HCEC 1CT (cell line): ENCODE data around the gene TECPR2.
A peak's percentile ranks its signal among the peaks of the same experiment; 100 is the strongest.

ENCODE experiments used
- DNase-seq: peaks from one replicate; pipeline ENCODE4 v3.0.0-alpha.2; 2017

TECPR2 gene

DNA sequence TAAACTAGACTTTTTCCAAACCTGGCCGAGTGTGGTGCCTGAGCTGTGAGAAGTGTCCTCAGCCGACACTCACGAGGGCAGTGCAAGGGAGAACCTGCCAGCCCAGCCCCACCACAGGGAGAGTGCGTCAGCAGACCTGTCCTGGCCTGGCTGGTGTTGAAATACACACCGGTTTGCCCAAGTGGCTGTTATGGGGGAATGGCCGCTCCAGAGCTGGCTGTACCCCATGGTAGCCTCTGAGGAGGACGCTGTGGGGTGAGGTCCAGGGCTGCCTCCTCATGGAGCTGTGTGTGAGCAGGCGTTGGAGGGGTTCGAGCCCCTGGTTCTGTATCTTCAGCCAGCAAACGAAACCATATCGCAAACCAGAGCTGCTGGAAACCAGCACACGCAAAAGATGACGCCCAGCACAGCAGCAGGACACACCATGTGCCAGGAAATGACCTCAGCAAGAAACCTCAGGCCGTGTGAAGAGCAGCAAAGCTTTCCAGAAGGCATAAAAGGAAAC is 137.5 kb downstream of the TECPR2 start:
- DNase-seq = peak; percentile 12

DNA sequence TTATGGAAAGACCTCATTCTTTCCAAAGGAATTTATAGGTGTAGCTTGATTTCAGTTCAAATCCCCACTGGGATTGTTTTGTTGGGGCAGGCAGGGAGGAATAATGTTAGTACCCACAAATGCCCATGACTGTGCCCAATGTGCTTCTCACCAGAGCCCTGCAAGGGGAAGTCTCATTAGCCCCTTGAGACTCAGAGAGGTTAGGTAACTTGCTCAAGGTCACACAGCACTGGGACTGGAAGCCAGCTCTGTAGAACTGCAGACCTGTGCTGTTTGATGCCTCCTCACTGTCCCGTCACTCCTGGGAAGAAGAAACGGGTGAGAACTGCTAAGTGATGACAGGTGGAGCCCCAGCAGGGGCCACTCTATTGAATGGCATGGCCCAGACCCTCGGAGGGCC is 138.0 kb downstream of the TECPR2 start:
- DNase-seq = no peak

DNA sequence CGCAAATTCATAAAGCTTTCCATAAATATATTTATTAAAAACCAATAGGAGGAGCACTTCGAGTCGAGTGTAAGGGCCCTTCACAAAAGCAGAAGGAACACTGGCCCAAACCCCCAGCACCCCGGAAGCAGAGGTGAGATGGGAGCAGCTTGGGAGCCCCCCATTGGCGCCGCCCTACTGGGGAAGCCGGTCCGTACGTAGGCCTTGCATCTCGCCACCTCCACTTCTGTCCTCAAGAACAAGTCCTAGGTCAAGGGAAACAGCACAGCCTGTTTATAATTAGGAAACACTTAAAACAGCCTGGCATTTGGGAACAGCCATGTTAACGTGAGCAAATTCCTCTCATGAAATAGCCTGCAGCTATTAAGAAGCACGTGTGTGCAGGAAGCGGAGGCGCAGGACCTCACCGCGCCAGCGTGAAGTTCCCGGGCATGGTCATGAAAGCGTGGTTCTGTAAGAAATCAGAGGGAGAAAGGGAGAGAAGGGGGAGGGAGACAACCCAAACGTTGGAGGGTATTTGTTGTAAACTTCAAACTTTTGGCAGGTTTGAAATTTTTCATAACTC is 139.1 kb downstream of the TECPR2 start:
- no peak for DNase-seq

- no peak for DNase-seq
Observed at GRCh38 chr14:102502571-102502970, 139.8 kb downstream of the TECPR2 start.

DNA sequence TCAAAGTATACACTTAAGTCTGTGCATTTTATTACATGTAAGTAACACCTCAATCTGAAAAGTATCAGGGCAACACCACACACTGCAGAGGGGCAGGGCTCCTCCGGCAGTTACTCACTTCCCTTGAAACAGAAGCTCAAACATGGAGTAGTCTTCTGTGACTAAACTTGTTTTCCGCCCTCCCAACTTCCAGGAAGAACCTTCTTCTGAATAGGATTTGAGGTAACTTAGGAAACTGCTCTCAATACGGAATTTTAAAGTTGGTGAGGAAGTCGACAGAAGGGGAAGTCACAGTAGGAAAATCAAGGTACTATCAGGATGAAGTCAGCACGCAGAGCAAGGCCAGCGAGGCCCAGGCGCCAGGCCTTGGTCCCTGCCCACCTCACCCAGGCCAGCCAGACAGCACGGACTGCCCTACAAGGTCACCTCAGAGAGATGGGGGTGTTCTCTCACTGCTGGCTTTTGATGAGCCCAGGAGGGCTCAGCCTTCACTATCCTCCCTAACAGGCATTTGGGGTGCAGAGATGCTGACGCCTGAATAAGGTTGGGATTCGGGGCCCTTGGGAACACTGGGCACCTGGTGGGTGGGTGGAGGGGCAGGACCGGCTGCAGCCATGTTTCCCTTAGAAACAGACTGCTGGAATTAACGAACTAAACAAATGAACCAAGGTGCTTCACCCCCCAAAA is 141.0 kb downstream of the TECPR2 start:
- DNase-seq = no peak

- no peak for DNase-seq
Observed at GRCh38 chr14:102504328-102504999, 141.7 kb downstream of the TECPR2 start.

GRCh38 chr14:102505000-102505619 is 142.4 kb downstream of the TECPR2 start:
- no peak for DNase-seq

DNA sequence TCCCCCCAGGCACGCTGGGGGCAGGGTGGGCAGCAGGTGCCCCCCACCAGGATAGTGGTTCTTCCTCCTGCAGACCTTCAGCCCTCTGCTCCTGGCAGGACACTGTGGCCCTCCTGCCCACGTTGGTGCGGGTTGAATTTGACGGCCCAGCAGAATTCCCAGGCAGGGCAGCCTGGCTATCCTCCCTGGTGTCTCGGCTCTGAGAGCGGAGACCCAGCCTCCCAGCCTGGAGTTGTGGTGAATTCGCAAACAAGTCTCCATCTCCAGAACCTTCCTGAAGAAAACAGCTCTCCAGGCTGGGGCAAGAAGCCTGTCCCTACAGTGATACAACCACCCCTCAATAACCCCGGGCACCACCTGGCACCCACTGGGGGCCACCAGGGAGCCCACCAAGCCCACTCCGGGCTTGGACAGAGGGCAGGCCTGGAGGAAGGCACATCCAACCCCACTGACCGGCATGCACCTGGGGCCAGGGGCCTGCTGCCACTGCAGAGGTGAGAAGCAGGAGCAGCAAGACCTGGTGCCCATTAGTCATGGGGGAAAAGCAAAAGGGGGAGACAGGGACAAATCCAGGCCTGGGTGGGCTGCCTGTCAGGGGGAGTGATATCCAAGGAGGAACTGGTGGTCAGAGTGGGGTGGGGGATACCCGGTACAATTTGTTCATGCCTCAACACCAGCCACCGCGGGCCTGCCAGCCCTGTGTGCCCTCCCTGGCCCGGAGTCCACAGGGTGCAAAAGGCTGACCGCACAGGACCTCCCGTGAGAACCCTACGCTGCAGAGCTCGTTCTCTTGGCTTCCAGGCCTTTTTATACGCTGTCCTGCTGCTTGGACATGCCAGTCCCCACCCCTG is 143.3 kb downstream of the TECPR2 start:
- DNase-seq = no peak

- DNase-seq = no peak
Observed at GRCh38 chr14:102506626-102506925, 143.8 kb downstream of the TECPR2 start.

DNA sequence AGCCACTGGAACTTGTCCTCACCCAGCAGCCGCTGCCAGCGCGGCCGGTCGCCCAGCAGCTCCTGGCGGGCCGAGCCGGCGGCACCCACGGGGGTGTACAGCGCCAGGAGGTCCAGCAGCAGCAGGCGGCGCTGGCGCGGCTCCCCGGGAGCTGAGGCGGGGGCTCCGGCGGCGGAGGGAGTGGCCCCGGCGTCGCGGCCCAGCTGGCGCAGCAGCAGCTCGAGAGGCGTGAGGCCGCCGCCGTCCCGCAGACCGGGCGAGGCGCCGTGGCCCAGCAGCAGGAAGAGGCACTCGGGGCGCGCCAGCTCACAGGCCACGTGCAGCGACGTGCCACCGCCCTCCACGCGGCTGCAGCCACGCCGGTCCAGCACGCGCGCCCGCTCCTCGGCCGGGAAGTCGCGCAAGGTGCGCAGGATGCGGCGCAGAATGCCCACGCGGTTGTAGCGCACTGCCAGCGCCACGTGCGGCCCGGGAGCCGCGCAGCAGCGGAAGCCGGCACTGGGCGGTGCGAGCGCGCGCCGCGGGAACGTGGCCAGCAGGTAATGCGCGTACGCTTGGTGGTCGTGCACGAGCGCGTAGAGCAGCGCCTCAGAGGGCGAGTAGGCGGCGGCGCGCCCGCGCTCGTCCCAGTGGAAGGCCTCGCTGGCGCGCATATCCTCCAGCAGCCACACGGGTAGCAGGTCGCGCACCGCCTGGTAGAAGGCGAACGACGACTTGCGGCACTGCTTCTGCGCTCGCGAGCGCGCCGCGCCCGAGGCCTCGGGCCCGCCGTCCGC is 144.5 kb downstream of the TECPR2 start:
- no peak for DNase-seq

DNA sequence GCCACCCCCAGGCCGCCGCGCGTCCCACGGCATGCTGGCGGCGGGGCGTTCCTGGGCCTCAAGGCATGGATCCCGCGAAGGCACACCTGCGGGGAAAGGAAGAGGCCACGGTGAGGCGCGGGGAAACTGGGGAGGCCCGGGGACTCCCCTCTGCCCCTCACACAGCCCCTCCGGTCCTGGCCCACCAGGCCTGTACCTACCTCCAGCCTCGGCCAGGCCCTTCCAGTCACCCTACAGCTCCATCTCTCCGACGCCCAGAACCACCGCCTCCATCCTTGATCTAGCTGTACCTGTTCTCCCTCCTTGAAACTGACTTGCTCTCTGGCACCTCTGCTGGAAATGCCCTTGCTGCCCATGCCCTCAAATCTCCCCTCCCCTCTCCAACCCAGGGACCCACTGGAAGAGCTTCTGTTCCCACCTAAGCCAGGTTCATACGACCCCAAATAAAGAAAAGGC is 145.1 kb downstream of the TECPR2 start:
- DNase-seq = no peak

GRCh38 chr14:102508410-102508773 is 145.7 kb downstream of the TECPR2 start:
- no peak for DNase-seq

GRCh38 chr14:102508774-102509745 is 146.3 kb downstream of the TECPR2 start:
- DNase-seq = no peak

GRCh38 chr14:102509746-102510615 is 147.2 kb downstream of the TECPR2 start, which contains the start of gene ANKRD9:
Gene ANKRD9 (minus strand): TSS chr14:102509776. CDS start chr14:102507889, 1,887 bp downstream.
- peak; percentile 95 for DNase-seq

DNA sequence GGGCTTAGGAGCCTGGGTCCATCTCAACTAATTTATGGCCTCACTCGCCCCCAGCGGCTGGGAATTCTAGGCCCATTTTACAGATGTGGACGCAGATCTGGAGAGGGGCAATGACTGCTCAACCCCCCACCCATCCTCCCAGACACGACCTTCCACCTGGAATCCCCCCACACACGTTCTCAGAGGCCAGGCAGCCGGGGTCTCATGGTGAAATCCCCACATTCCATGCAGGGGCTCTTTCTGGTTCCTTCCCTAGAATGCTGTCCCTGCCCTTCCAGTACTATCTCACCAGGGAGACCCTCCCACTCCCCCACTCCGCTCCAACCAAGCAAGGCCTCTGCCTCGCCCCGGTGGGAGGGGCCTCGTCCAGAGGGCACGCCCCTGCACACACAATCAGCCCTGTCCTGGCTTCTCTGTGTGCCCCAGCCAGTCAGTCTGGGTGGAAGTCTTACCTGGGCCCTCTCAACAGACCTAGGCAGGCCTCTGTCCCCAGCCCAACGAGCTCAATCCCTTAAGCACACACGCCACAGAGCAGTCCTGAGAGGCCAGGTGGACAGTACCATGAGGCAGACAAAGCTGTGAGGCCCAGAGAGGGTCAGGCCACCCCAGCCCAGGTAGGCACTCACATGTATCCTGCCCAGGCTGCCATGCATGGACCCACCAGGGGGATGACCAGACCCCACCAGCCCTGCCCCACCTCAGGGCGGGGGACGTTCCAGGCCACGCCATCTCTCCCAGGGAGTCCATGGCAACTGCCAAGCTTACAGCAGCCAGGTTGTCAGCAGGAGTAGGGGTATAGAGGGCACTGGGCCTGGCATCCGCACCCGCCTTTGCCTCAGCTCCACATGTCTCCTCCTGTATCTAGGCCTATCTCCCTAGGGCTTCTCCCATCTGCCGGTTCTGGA is 148.1 kb downstream of the TECPR2 start:
- DNase-seq = no peak

GRCh38 chr14:102511538-102511937 is 148.8 kb downstream of the TECPR2 start:
- no peak for DNase-seq

DNA sequence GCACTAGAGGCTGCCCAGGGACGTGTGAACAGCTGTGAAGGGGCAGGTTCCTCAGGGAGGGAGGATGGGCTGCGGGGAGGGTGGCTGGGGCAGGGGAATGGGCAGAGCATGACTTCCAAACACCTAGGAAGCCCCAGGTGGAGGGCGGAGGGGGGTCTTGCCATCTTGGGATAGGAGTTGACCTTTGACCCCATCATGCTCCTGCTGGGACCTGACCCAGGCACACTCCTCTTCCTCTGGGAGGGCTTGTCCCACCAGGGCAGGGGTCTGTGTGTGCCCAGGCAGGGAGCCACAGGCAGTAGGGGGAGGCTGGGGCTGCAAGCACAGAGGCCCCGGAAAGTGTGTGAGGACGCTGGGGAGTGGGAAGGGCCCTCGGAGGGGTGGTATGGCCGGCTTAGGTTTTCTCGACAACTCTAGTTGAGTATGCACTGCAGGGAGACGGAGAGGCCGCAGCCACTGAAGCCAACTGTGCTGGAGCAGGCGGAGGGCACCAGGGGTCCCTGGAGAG is 150.1 kb downstream of the TECPR2 start:
- DNase-seq = no peak
